Measurements from ENCODE around the gene FURIN. TPM values are rescaled to one million over a fixed set of nuclear protein-coding genes. Genes with fewer than 3 reads are reported as not detected.
"Not testable (repeated sequence)": the region's sequence is repeated elsewhere in the genome, so short reads cannot be mapped to it uniquely, and the experiment has no call there.

The FURIN gene
- total RNA-seq, 1 donor from 2014 or later = 122 TPM

DNA sequence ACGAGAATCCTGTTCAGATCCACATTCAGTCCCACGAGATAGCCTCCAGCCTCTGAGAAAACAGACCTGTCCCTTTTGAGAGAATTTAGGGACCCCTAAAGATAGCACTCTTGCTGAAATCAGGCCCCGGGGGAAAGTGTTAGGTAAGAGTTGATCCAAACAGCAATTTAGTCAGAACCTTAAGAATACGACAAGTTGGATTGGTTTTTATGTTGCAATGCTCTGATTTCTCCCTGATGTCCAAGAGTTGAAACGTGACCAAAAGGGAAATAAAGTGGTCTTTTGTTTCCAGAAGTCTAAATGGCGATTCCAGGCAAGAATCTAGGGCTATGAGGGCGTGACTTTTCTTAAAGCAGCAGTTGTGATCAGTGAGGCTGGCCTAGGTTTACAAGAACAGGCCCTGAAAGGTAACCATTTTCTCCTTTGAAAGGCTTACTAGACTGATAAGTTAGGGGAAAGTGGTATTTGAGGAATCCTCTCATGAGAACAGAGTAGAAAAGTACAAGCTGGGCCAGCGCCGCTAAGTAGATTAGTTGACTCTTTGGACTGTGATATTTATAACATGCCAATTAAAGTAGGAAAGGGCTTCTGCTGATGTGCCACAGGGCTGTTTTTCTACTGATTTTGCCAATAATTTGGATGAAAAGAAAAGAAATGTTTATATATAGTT lies 39.6 kb downstream of the FURIN start:
- Histone ChIP-seq H3K4me3 (ENCODE audit: insufficient read depth, low read depth, low read length) (no peak overlapping the region), H3K4me2 (ENCODE audit: low read length) (no peak overlapping the region), H2AFZ (ENCODE audit: low read depth, low read length) (no peak overlapping the region), H4K20me1 (ENCODE audit: insufficient read depth, low read length) (no peaks in the 10 kb centered on the region), H3K36me3 (ENCODE audit: insufficient read depth, low read length) (no peaks in the 10 kb centered on the region), H3K9ac (ENCODE audit: low read length) (no peak overlapping the region), H3K4me1 (ENCODE audit: insufficient read depth, low read length) (peaks cover 9% of the 10 kb centered on the region), H3K27ac (ENCODE audit: low read depth, low read length) (no peak overlapping the region), H3K27me3 (ENCODE audit: insufficient read depth, low read length) (no peaks in the 10 kb centered on the region), H3K79me2 (ENCODE audit: insufficient read depth, low read length) (no peaks in the 10 kb centered on the region), H3K9me3 (ENCODE audit: insufficient read depth, low read depth, low read length) (no peaks in the 10 kb centered on the region)
- H3K9me3 Mint-ChIP-seq (ENCODE audit: unreplicated experiment) = no peaks in the 10 kb centered on the region
- H3K4me1 Mint-ChIP-seq (ENCODE audit: low read depth, unreplicated experiment) = no peaks in the 10 kb centered on the region
- H3K27me3 Mint-ChIP-seq (ENCODE audit: low read depth, unreplicated experiment) = peaks cover 15% of the 10 kb centered on the region
- no peak overlapping the region for H3K27ac Mint-ChIP-seq (ENCODE audit: unreplicated experiment)
- peaks cover 20% of the 10 kb centered on the region for H3K36me3 Mint-ChIP-seq (ENCODE audit: low read depth, unreplicated experiment)
- H3K4me3 Mint-ChIP-seq (ENCODE audit: unreplicated experiment) = no peak overlapping the region
- FAIRE-seq (peak; percentile 26), DNase-seq (ENCODE audit: low read depth) (no peak)
- TF ChIP-seq EZH2 (IDR thresholded peaks at IDR 0.05; ENCODE audit: insufficient read depth, low read length) = no peak
- TF ChIP-seq, protein P1, sequence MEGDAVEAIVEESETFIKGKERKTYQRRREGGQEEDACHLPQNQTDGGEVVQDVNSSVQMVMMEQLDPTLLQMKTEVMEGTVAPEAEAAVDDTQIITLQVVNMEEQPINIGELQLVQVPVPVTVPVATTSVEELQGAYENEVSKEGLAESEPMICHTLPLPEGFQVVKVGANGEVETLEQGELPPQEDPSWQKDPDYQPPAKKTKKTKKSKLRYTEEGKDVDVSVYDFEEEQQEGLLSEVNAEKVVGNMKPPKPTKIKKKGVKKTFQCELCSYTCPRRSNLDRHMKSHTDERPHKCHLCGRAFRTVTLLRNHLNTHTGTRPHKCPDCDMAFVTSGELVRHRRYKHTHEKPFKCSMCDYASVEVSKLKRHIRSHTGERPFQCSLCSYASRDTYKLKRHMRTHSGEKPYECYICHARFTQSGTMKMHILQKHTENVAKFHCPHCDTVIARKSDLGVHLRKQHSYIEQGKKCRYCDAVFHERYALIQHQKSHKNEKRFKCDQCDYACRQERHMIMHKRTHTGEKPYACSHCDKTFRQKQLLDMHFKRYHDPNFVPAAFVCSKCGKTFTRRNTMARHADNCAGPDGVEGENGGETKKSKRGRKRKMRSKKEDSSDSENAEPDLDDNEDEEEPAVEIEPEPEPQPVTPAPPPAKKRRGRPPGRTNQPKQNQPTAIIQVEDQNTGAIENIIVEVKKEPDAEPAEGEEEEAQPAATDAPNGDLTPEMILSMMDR (IDR thresholded peaks at IDR 0.05; ENCODE audit: insufficient read depth, low read depth, low read length) = no peak

DNA sequence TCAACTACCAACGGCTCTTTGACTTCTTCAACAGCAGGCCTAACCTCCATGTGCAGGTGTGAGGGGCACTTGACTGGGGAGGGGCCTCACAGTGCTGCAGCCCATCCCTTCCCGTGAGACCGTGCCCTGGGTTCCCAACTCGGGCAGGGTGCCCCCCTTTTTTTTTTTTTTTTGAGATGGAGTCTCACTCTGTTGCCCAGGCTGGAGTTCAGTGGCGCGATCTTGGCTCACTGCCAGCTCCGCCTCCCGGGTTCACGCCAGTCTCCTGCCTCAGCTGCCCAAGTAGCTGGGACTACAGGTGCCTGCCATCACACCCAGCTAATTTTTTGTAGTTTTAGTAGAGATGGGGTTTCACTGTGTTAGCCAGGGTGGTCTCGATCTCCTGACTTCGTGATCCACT lies 41.1 kb downstream of the FURIN start:
- H3K36me3 Mint-ChIP-seq (ENCODE audit: low read depth, unreplicated experiment) = peaks cover 23% of the 10 kb centered on the region
- H3K36me3 ChIP-seq (ENCODE audit: insufficient read depth, low read length) = not testable (repeated sequence)

DNA sequence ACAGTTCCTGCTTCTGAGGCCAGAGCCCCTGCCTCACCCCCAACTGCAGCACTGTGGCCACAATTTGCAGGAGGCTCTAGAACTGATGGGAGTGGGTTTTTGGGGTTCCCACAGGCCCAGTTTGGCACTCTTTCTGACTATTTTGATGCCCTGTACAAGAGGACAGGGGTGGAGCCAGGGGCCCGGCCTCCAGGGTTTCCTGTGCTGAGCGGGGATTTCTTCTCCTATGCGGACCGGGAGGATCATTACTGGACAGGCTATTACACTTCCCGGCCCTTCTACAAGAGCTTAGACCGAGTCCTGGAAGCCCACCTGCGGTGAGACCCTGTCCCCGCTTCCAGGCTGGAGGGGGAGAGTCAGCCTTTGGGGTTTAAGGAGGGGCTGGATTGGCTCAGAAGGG lies 41.6 kb downstream of the FURIN start:
- H3K27me3 Mint-ChIP-seq (ENCODE audit: low read depth, unreplicated experiment) = peaks cover 8% of the 10 kb centered on the region
- peaks cover 22% of the 10 kb centered on the region for H3K36me3 Mint-ChIP-seq (ENCODE audit: low read depth, unreplicated experiment)
- H3K4me3 Mint-ChIP-seq (ENCODE audit: unreplicated experiment) = no peak overlapping the region
- Histone ChIP-seq H2AFZ (ENCODE audit: low read depth, low read length) (no peak overlapping the region), H3K9ac (ENCODE audit: low read length) (no peak overlapping the region), H3K36me3 (ENCODE audit: insufficient read depth, low read length) (no peaks in the 10 kb centered on the region), H3K79me2 (ENCODE audit: insufficient read depth, low read length) (no peaks in the 10 kb centered on the region), H4K20me1 (ENCODE audit: insufficient read depth, low read length) (no peaks in the 10 kb centered on the region), H3K4me2 (ENCODE audit: low read length) (no peak overlapping the region), H3K9me3 (ENCODE audit: insufficient read depth, low read depth, low read length) (no peaks in the 10 kb centered on the region), H3K27me3 (ENCODE audit: insufficient read depth, low read length) (no peaks in the 10 kb centered on the region), H3K27ac (ENCODE audit: low read depth, low read length) (no peak overlapping the region), H3K4me3 (ENCODE audit: insufficient read depth, low read depth, low read length) (no peak overlapping the region), H3K4me1 (ENCODE audit: insufficient read depth, low read length) (no peaks in the 10 kb centered on the region)
- FAIRE-seq (no peak), DNase-seq (ENCODE audit: low read depth) (no peak)
- peaks cover under 1% of the 10 kb centered on the region for H3K4me1 Mint-ChIP-seq (ENCODE audit: low read depth, unreplicated experiment)
- no peaks in the 10 kb centered on the region for H3K9me3 Mint-ChIP-seq (ENCODE audit: unreplicated experiment)
- H3K27ac Mint-ChIP-seq (ENCODE audit: unreplicated experiment) = no peak overlapping the region
- TF ChIP-seq EZH2 (IDR thresholded peaks at IDR 0.05; ENCODE audit: insufficient read depth, low read length) = no peak
- TF ChIP-seq, protein P1 (IDR thresholded peaks at IDR 0.05; ENCODE audit: insufficient read depth, low read depth, low read length) = no peak

More for the DNA sequence above, 41.1 kb downstream of the FURIN start:
- H3K27me3 Mint-ChIP-seq (ENCODE audit: low read depth, unreplicated experiment) = peaks cover 13% of the 10 kb centered on the region
- H3K9ac ChIP-seq (ENCODE audit: low read length); H3K79me2 ChIP-seq (ENCODE audit: insufficient read depth, low read length); H4K20me1 ChIP-seq (ENCODE audit: insufficient read depth, low read length); H3K4me3 Mint-ChIP-seq (ENCODE audit: unreplicated experiment); H3K4me1 ChIP-seq (ENCODE audit: insufficient read depth, low read length); H3K4me2 ChIP-seq (ENCODE audit: low read length); FAIRE-seq; H2AFZ ChIP-seq (ENCODE audit: low read depth, low read length); H3K27ac ChIP-seq (ENCODE audit: low read depth, low read length); DNase-seq (ENCODE audit: low read depth); H3K9me3 ChIP-seq (ENCODE audit: insufficient read depth, low read depth, low read length); H3K27ac Mint-ChIP-seq (ENCODE audit: unreplicated experiment); H3K27me3 ChIP-seq (ENCODE audit: insufficient read depth, low read length); H3K4me3 ChIP-seq (ENCODE audit: insufficient read depth, low read depth, low read length); H3K4me1 Mint-ChIP-seq (ENCODE audit: low read depth, unreplicated experiment); H3K9me3 Mint-ChIP-seq (ENCODE audit: unreplicated experiment): not testable (repeated sequence)

All from astrocyte (in vitro differentiated cells and primary cell).